Upper lobe of left lung (tissue), 4 donors: ENCODE results near the gene GSTT4.

Experiments
- EP300 ChIP-seq, 4 donors: sonication (generic); formaldehyde crosslinking; IDR thresholded peaks; one replicate each; pipeline ENCODE4 v1.5.1; 2017; ENCODE audit warnings: antibody characterized with exemption in 4 of 4, control low read depth in 2 of 4
- POLR2A ChIP-seq, 4 donors: fragments of 450-650 bp; IDR thresholded peaks; one replicate each; pipeline ENCODE4 v1.5.1; 2016 to 2017; ENCODE audit warnings: antibody characterized with exemption in 4 of 4, mild to moderate bottlenecking in 2 of 4
- POLR2AphosphoS5 ChIP-seq, 2 donors: sonication (generic); formaldehyde crosslinking; IDR thresholded peaks; one replicate each; pipeline ENCODE4 v1.5.1; 2017; ENCODE audit warnings: antibody characterized with exemption in 2 of 2
- TF ChIP-seq, protein P1 (sequence below), 6 experiments: fragments of 450-650 bp in 4 of 6; fragments of 200-600 bp in 2 of 6; sonication (generic) in 2 of 6; IDR thresholded peaks; one replicate each; pipeline ENCODE4 v1.5.1; 2016 to 2019; ENCODE audit warnings: antibody characterized with exemption in 6 of 6

DNA sequence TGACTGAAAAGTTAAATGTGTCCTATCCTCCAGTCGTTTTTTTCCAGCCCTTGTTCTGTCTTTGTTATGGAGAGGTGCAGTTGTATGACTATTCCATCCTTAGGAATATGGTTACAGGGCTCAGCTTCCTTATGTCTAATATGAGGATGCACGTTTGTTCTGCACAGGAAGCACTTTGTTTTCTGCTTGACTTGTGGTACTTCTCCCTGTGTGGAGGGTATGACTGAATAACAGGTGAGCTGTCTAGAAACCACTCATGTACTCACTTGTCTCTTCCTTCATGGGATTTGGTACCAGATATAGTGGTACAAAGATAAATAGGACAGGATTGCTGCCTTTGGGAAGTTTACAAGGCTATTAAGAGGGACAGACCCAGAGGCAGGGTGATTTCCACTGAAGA lies 23.3 kb upstream of the GSTT4 start:
- TF ChIP-seq, protein P1, sequence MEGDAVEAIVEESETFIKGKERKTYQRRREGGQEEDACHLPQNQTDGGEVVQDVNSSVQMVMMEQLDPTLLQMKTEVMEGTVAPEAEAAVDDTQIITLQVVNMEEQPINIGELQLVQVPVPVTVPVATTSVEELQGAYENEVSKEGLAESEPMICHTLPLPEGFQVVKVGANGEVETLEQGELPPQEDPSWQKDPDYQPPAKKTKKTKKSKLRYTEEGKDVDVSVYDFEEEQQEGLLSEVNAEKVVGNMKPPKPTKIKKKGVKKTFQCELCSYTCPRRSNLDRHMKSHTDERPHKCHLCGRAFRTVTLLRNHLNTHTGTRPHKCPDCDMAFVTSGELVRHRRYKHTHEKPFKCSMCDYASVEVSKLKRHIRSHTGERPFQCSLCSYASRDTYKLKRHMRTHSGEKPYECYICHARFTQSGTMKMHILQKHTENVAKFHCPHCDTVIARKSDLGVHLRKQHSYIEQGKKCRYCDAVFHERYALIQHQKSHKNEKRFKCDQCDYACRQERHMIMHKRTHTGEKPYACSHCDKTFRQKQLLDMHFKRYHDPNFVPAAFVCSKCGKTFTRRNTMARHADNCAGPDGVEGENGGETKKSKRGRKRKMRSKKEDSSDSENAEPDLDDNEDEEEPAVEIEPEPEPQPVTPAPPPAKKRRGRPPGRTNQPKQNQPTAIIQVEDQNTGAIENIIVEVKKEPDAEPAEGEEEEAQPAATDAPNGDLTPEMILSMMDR (IDR thresholded peaks at IDR 0.05): no peak
- TF ChIP-seq POLR2AphosphoS5 (IDR thresholded peaks at IDR 0.05): no peak
- no peak for TF ChIP-seq POLR2A (IDR thresholded peaks at IDR 0.05)
- no peak for TF ChIP-seq EP300 (IDR thresholded peaks at IDR 0.05)
